Measurements from ENCODE around the gene PAQR8.

Gene PAQR8

GRCh38 chr6:52457096-52457495 is 95.1 kb downstream of the PAQR8 start:
- in situ Hi-C loops (cut with MboI; ENCODE audit: low sequenced_read_pairs): no loop called here
